ENCODE data around the gene STRIP2.

DNA sequence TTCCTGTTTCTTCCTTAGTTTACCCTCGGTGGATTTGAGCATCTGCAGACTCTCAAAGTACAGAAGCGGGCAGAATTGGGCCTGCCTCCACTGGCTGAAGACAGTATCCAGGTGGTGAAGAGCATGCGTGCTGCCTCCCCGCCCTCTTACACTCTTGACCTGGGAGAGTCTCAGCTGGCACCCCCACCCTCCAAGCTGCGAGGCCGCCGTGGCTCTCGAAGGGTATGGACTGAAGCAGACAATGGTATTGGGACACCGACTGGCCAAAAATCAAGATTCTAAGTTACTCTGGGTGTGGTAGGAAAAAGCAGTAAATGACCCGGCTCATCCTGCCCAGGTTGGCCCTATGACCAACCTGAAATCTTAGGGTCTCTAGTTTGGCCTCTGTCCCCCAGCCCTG is 22.2 kb downstream of the STRIP2 start:
- TF ChIP-seq, protein P1, sequence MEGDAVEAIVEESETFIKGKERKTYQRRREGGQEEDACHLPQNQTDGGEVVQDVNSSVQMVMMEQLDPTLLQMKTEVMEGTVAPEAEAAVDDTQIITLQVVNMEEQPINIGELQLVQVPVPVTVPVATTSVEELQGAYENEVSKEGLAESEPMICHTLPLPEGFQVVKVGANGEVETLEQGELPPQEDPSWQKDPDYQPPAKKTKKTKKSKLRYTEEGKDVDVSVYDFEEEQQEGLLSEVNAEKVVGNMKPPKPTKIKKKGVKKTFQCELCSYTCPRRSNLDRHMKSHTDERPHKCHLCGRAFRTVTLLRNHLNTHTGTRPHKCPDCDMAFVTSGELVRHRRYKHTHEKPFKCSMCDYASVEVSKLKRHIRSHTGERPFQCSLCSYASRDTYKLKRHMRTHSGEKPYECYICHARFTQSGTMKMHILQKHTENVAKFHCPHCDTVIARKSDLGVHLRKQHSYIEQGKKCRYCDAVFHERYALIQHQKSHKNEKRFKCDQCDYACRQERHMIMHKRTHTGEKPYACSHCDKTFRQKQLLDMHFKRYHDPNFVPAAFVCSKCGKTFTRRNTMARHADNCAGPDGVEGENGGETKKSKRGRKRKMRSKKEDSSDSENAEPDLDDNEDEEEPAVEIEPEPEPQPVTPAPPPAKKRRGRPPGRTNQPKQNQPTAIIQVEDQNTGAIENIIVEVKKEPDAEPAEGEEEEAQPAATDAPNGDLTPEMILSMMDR (IDR thresholded peaks at IDR 0.05): no peak
- TF ChIP-seq POLR2AphosphoS5 (IDR thresholded peaks at IDR 0.05; ENCODE audit: insufficient read depth in 1 of 2, low read depth in 1 of 2): no peak
- no peak for TF ChIP-seq POLR2A (IDR thresholded peaks at IDR 0.05)

Measured in vagina (tissue), 2 donors.